HEK293 (cell line): ENCODE measurements around the gene PACSIN2.
"Not testable (repeated sequence)": the region's sequence is repeated elsewhere in the genome, so short reads cannot be mapped to it uniquely, and the experiment has no call there.

Experiments
- ZNF37A ChIP-seq: fragments of 450-650 bp; IDR thresholded peaks from 2 replicates; pipeline ENCODE4 v1.5.1; 2018; ENCODE audit warnings: missing biosample characterization, missing genetic modification characterization
- TF ChIP-seq, protein P1 (sequence below): fragments of 450-650 bp; formaldehyde crosslinking; IDR thresholded peaks from 2 replicates; pipeline ENCODE4 v1.5.1; 2016; ENCODE audit warnings: missing biosample characterization, missing genetic modification characterization

DNA sequence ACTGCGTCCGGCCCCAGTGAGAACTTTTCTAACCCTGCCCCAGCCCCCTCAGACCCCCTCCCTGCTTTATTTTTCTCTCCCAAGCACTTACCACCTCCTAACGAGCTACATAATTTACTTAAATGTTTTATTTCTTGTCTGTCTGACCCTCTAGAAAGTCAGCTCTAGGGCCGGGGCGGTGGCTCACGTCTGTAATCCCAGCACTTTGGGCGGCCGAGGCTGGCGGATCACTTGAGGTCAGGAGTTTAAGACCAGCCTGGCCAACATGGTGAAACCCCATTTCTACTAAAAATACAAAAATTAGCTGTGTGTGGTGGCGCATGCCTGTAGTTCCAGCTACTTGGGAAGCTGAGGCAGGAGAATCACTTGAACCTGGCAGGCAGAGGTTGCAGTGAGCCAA, 89.9 kb downstream of the PACSIN2 start:
- not testable (repeated sequence) for TF ChIP-seq ZNF37A
- TF ChIP-seq, protein P1, sequence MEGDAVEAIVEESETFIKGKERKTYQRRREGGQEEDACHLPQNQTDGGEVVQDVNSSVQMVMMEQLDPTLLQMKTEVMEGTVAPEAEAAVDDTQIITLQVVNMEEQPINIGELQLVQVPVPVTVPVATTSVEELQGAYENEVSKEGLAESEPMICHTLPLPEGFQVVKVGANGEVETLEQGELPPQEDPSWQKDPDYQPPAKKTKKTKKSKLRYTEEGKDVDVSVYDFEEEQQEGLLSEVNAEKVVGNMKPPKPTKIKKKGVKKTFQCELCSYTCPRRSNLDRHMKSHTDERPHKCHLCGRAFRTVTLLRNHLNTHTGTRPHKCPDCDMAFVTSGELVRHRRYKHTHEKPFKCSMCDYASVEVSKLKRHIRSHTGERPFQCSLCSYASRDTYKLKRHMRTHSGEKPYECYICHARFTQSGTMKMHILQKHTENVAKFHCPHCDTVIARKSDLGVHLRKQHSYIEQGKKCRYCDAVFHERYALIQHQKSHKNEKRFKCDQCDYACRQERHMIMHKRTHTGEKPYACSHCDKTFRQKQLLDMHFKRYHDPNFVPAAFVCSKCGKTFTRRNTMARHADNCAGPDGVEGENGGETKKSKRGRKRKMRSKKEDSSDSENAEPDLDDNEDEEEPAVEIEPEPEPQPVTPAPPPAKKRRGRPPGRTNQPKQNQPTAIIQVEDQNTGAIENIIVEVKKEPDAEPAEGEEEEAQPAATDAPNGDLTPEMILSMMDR (tag by site-specific recombination): not testable (repeated sequence)
